Activated CD8-positive, alpha-beta T cell treated with anti-CD3 and anti-CD28 coated beads for 36 hours (primary cell): Measurements from ENCODE around the gene IGSF8. TPM values are rescaled to one million over a fixed set of nuclear protein-coding genes. Genes with fewer than 3 reads are reported as not detected.

Experiments
- ATAC-seq: fragments of 200-7000 bp; cut with Tn5 transposase; one replicate; pipeline ENCODE4 v1.10.0; 2021; ENCODE audit warnings: mild to moderate bottlenecking, moderate library complexity
- CTCF ChIA-PET: fragments of 350-600 bp; sonication (Branson Sonifier 250); formaldehyde crosslinking; loops from one replicate; lab custom pipeline; 2021; ENCODE audit warnings: antibody characterized with exemption; lab: Charles Lee
- POLR2A ChIA-PET: fragments of 350-600 bp; sonication (Branson Sonifier 250); formaldehyde crosslinking; loops from one replicate; lab custom pipeline; 2021; ENCODE audit warnings: antibody characterized with exemption; lab: Charles Lee
- DNase-seq: peaks from one replicate; pipeline ENCODE4 v3.0.0-alpha.2; 2020
- H3K27ac Mint-ChIP-seq: one replicate; pipeline ENCODE4 v1.8.0; 2021; ENCODE audit warnings: mild to moderate bottlenecking, mixed read lengths
- H3K27me3 Mint-ChIP-seq: one replicate; pipeline ENCODE4 v1.8.0; 2021; ENCODE audit warnings: mixed read lengths
- H3K36me3 Mint-ChIP-seq: one replicate; pipeline ENCODE4 v1.8.0; 2021; ENCODE audit warnings: low read depth, mixed read lengths
- H3K4me1 Mint-ChIP-seq: one replicate; pipeline ENCODE4 v1.8.0; 2021; ENCODE audit warnings: low read depth, mixed read lengths
- H3K4me3 Mint-ChIP-seq: one replicate; pipeline ENCODE4 v1.8.0; 2021; ENCODE audit warnings: mild to moderate bottlenecking, moderate library complexity, mixed read lengths
- H3K9me3 Mint-ChIP-seq: one replicate; pipeline ENCODE4 v1.8.0; 2021; ENCODE audit warnings: mixed read lengths
- CTCF ChIP-seq: fragments of 200-600 bp; IDR thresholded peaks from one replicate; pipeline ENCODE4 v1.8.0; 2022; ENCODE audit warnings: antibody characterized with exemption, mild to moderate bottlenecking
- intact Hi-C: fragments of 100-400 bp; cut with micrococcal nuclease; formaldehyde crosslinking; loops from one replicate; pipeline ENCODE4 v1.10.0; 2022
- total RNA-seq, 2 experiments: library from RNA; stranded (reverse); gene quantifications; one replicate each; pipeline ENCODE4 v1.2.3, GENCODE V29; 2021

The IGSF8 gene
- total RNA-seq, 2 experiments from 2014 or later: 48.0 to 49.5 TPM

- Mint-ChIP-seq H3K4me3 (no peak overlapping the region), H3K27ac (no peak overlapping the region), H3K27me3 (no peaks in the 10 kb centered on the region), H3K9me3 (no peaks in the 10 kb centered on the region), H3K4me1 (peaks cover 51% of the 10 kb centered on the region), H3K36me3 (peaks cover 8% of the 10 kb centered on the region)
- TF ChIP-seq CTCF: no peak
- ATAC-seq (no peak), DNase-seq (no peak)
- POLR2A ChIA-PET: interaction anchor here (0.7 kb wide), 1 partner anchor 14 kb away, joined by 3 read pairs; no protein-coding TSS in a partner anchor
- intact Hi-C loops: loop anchor here (10.0 kb wide), 1 partner anchor 519 kb away; no protein-coding TSS in a partner anchor
- CTCF ChIA-PET: interaction anchor here (0.6 to 7.3 kb wide), 3 partner anchors 12 to 157 kb away, joined by 3 to 119 read pairs (median 22); partner anchors contain the start of gene KCNJ9
Observed at GRCh38 chr1:160095382-160096105, 2.9 kb downstream of the IGSF8 start.

DNA sequence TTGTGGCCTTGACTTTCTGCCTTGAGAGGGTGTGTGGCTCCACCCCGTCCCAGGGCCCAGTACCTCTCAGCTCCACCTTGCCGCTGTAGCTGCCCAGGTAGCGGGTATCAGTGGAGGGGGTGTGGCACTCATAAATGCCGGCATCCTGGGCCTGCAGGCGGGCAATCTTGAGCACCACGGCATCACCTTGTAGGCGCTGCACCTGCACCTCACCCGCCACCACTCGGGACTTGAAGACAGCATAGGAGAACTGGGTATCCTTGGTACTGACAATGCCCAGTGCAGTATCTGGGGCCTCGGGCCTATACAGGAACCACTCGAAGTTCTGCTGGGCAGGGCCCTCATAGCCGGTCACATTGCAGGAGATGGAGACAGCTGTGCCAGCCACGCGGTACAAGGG, 3.6 kb downstream of the IGSF8 start:
- ATAC-seq: no peak
- intact Hi-C loops: loop anchor here (10.0 kb wide), 1 partner anchor 520 kb away; no protein-coding TSS in a partner anchor
- Mint-ChIP-seq H3K9me3 (no peaks in the 10 kb centered on the region), H3K36me3 (peaks cover 8% of the 10 kb centered on the region), H3K4me1 (peaks cover 46% of the 10 kb centered on the region), H3K27ac (no peak overlapping the region), H3K4me3 (no peak overlapping the region), H3K27me3 (no peaks in the 10 kb centered on the region)
- DNase-seq: no peak
- ChIA-PET CTCF (interaction anchor here (4.4 to 7.3 kb wide), 2 partner anchors 11 to 16 kb away, joined by 22 to 119 read pairs; partner anchors contain the start of gene KCNJ9), POLR2A (no interaction called here)
- no peak for TF ChIP-seq CTCF

DNA sequence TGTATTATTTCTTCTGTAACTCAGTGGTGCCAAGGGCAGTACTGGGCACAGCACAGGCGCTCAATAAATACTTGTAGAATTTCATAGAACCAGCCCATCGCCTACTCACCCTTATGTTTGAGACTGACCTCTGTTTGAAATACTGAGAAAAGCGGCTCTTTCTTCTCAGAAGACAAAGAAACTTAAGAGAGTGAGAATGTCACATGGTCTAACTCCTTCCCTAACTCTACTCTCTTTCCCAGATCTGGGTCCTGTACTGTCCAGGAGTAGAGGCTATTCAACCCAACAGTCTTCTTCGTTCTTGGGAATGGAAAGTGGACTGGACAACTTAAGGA, 4.2 kb downstream of the IGSF8 start:
- POLR2A ChIA-PET: no interaction called here
- Mint-ChIP-seq H3K36me3 (peaks cover 8% of the 10 kb centered on the region), H3K4me1 (peaks cover 41% of the 10 kb centered on the region), H3K9me3 (no peaks in the 10 kb centered on the region), H3K4me3 (no peak overlapping the region), H3K27ac (no peak overlapping the region), H3K27me3 (no peaks in the 10 kb centered on the region)
- no peak for ATAC-seq
- intact Hi-C loops: loop anchor here (10.0 kb wide), 1 partner anchor 521 kb away; no protein-coding TSS in a partner anchor
- DNase-seq: no peak
- no peak for TF ChIP-seq CTCF
- CTCF ChIA-PET: interaction anchor here (7.3 kb wide), 1 partner anchor 11 kb away, joined by 119 read pairs; the partner anchor contains the start of gene KCNJ9

DNA sequence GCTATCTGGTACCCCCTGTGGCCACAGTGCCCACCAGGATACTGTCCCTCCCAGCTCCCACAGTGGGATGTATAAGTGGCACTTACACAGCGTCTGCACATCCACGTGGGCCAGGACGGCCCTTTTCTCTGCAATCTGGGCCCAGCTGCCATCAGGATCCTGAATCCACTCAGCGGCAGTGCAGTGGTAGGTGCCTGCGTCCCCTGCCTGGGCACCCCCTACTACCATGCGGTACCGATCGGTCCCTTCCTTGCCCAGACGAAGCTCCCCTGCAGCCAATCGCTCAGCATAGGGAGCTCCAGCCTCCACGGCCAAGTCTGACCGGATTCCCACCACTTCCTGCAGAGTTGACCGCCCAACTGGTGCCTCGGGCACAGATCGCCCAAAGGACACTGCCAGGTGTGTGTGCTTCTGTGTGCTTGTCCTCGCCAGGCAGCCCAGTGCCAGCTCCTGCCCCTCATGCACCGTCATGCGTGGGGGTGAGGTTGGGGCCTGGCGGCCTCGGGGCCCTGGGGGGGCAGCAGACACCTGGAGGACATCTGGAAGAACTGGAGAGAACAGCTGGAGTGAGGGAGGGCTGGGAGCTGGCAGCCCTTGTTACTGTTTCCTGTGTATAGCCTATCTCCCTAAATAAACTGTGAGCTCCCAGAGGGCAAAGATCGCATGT, 4.7 kb downstream of the IGSF8 start:
- Mint-ChIP-seq H3K27me3 (no peaks in the 10 kb centered on the region), H3K9me3 (no peaks in the 10 kb centered on the region), H3K4me1 (peaks cover 40% of the 10 kb centered on the region), H3K27ac (no peak overlapping the region), H3K4me3 (no peak overlapping the region), H3K36me3 (peaks cover 9% of the 10 kb centered on the region)
- ATAC-seq: no peak
- ChIA-PET POLR2A (no interaction called here), CTCF (interaction anchor here (7.3 kb wide), 1 partner anchor 10 kb away, joined by 119 read pairs; the partner anchor contains the start of gene KCNJ9)
- no peak for DNase-seq
- no peak for TF ChIP-seq CTCF
- intact Hi-C loops: loop anchor here (10.0 kb wide), 1 partner anchor 521 kb away; no protein-coding TSS in a partner anchor
